Activated CD4-positive, alpha-beta T cell treated with anti-CD3 and anti-CD28 coated beads, Interleukin-2, Interleukin-6, amounts not matched to agents 100 ng/mL and 50 ng/mL, durations not matched to agents 16 hours and 8 hours (primary cell): ENCODE data around the gene PIK3C2G.
"Not testable (repeated sequence)": the region's sequence is repeated elsewhere in the genome, so short reads cannot be mapped to it uniquely, and the experiment has no call there.

ENCODE experiments used
- DNase-seq: peaks from one replicate; pipeline ENCODE4 v3.0.0-alpha.2; 2020

The PIK3C2G gene

GRCh38 chr12:18261273-18261672, at the start of gene PIK3C2G:
PIK3C2G (plus strand) TSS chr12:18261518; CDS start chr12:18282082, 20,564 bp downstream.
- DNase-seq, result no peak

GRCh38 chr12:18217966-18218365, 43.4 kb upstream of the PIK3C2G start:
- no peak for DNase-seq

GRCh38 chr12:18221726-18222125, 39.6 kb upstream of the PIK3C2G start:
- DNase-seq, result no peak

GRCh38 chr12:18222699-18223098, 38.6 kb upstream of the PIK3C2G start:
- no peak for DNase-seq

- peak; percentile 8 for DNase-seq
Measured at GRCh38 chr12:18224745-18225144, 36.6 kb upstream of the PIK3C2G start.

GRCh38 chr12:18239526-18239925, 21.8 kb upstream of the PIK3C2G start:
- DNase-seq, result no peak

- DNase-seq, result no peak
Measured at GRCh38 chr12:18242380-18243089, 18.8 kb upstream of the PIK3C2G start.

- DNase-seq, result no peak
Measured at GRCh38 chr12:18243238-18243637, 18.1 kb upstream of the PIK3C2G start.

- no peak for DNase-seq
Measured at GRCh38 chr12:18246066-18246465, 15.3 kb upstream of the PIK3C2G start.

GRCh38 chr12:18250313-18250916, 10.9 kb upstream of the PIK3C2G start:
- DNase-seq, result peak; percentile 51

GRCh38 chr12:18254081-18254480, 7.2 kb upstream of the PIK3C2G start:
- no peak for DNase-seq

- not testable (repeated sequence) for DNase-seq
Measured at GRCh38 chr12:18255004-18255403, 6.3 kb upstream of the PIK3C2G start.

- no peak for DNase-seq
Measured at GRCh38 chr12:18257251-18257650, 4.1 kb upstream of the PIK3C2G start.

- DNase-seq, result no peak
Measured at GRCh38 chr12:18258929-18259328, 2.4 kb upstream of the PIK3C2G start.

GRCh38 chr12:18259906-18260682, 1.2 kb upstream of the PIK3C2G start:
- DNase-seq, result no peak

- no peak for DNase-seq
Measured at GRCh38 chr12:18261906-18262305, 588 bp downstream of the PIK3C2G start.

- no peak for DNase-seq
Measured at GRCh38 chr12:18262514-18262913, 1.2 kb downstream of the PIK3C2G start.

GRCh38 chr12:18264581-18265075, 3.3 kb downstream of the PIK3C2G start:
- DNase-seq, result no peak

- DNase-seq, result no peak
Measured at GRCh38 chr12:18267427-18268099, 6.2 kb downstream of the PIK3C2G start.

GRCh38 chr12:18270958-18271460, 9.7 kb downstream of the PIK3C2G start:
- DNase-seq, result no peak

- no peak for DNase-seq
Measured at GRCh38 chr12:18275981-18276380, 14.7 kb downstream of the PIK3C2G start.

- no peak for DNase-seq
Measured at GRCh38 chr12:18277196-18277595, 15.9 kb downstream of the PIK3C2G start.

GRCh38 chr12:18280728-18281127, 19.4 kb downstream of the PIK3C2G start:
- DNase-seq, result no peak
